Left lung (tissue), 10 donors: ENCODE results near the gene CDS2. TPM values are rescaled to one million over a fixed set of nuclear protein-coding genes. Genes with fewer than 3 reads are reported as not detected.

Experiments
- ATAC-seq: fragments of 200-7000 bp; cut with Tn5 transposase; one replicate; pipeline ENCODE4 v1.9.1; 2020; ENCODE audit warnings: moderate library complexity
- DNase-seq, 4 donors: peaks; one replicate each; pipeline ENCODE4 v3.0.0-alpha.2; 2013 to 2020
- H3K27ac ChIP-seq, 2 donors: fragments of 200-600 bp; sonication (generic) in 1 of 2; one replicate each; pipeline versions ENCODE4 v1.5.0 to v1.8.0; 2020 to 2021
- H3K27me3 ChIP-seq, 2 donors: fragments of 200-600 bp; sonication (generic) in 1 of 2; one replicate each; pipeline versions ENCODE4 v1.5.0 to v1.8.0; 2020 to 2021
- H3K36me3 ChIP-seq, 2 donors: fragments of 200-600 bp; sonication (generic) in 1 of 2; one replicate each; pipeline versions ENCODE4 v1.5.0 to v1.8.0; 2020 to 2021
- H3K4me1 ChIP-seq, 2 donors: fragments of 200-600 bp; one replicate each; pipeline ENCODE4 v1.8.0; 2021
- H3K4me3 ChIP-seq, 2 donors: fragments of 200-600 bp; sonication (generic) in 1 of 2; one replicate each; pipeline versions ENCODE4 v1.5.0 to v1.8.0; 2020 to 2021; ENCODE audit warnings: mild to moderate bottlenecking in 1 of 2
- H3K9me3 ChIP-seq, 2 donors: fragments of 200-600 bp; sonication (generic) in 1 of 2; one replicate each; pipeline versions ENCODE4 v1.5.0 to v1.8.0; 2020 to 2021
- CTCF ChIP-seq, 2 donors: fragments of 200-600 bp; sonication (generic) in 1 of 2; IDR thresholded peaks; one replicate each; pipeline versions ENCODE4 v1.5.0 to v1.8.0; 2021; ENCODE audit warnings: antibody characterized with exemption in 2 of 2
- intact Hi-C, 2 donors: fragments of 100-400 bp; cut with DNase I; formaldehyde crosslinking; loops; one replicate each; pipeline versions ENCODE4 v1.11.2 to v1.14.2; 2022
- polyA plus RNA-seq, 6 donors: library from polyadenylated mRNA; unstranded; fragments of 120-200 nt; gene quantifications; one replicate each; pipeline ENCODE4 v1.2.1, GENCODE V29; 2013; ENCODE audit not compliant: insufficient read length in 6 of 6
- total RNA-seq, 2 donors: library from RNA; stranded (reverse); fragmentation: NEBNext Ultra II Directional; extraction: Animal tissue kit (Norgen Biotek cat#: 25700); gene quantifications; one replicate each; pipeline ENCODE4 v1.2.1, GENCODE V29; 2021
- donor health status: DM: no; HTN: yes; CAD: no.
- donor health status: DM: no; HTN: no; CAD: no.

The CDS2 gene
- total and polyA plus RNA-seq, 8 donors: 26.7 to 61.0 (median 30.4) TPM

- no peak for DNase-seq
- TF ChIP-seq CTCF (IDR thresholded peaks at IDR 0.05): no peak
- H3K4me1 ChIP-seq: peaks cover 0 to 3% of the 10 kb centered on the region in 2 donors
- intact Hi-C loops: no loop called here
- H3K9me3 ChIP-seq: no peaks in the 10 kb centered on the region
- no peaks in the 10 kb centered on the region for H3K36me3 ChIP-seq
- no peak overlapping the region for H3K27ac ChIP-seq
- no peaks in the 10 kb centered on the region for H3K27me3 ChIP-seq
- H3K4me3 ChIP-seq: no peak overlapping the region
- no peak for ATAC-seq
Measured at GRCh38 chr20:5212907-5213487, 86.2 kb downstream of the CDS2 start.

GRCh38 chr20:5214826-5215225 lies 88.0 kb downstream of the CDS2 start:
- no peaks in the 10 kb centered on the region for H3K27me3 ChIP-seq
- H3K27ac ChIP-seq: no peak overlapping the region
- intact Hi-C loops: no loop called here

GRCh38 chr20:5215672-5216304 lies 89.0 kb downstream of the CDS2 start:
- H3K4me1 ChIP-seq: peaks cover 0 to 3% of the 10 kb centered on the region in 2 donors
- H3K27me3 ChIP-seq: no peaks in the 10 kb centered on the region
- DNase-seq (no peak), ATAC-seq (peak; percentile 59)
- H3K9me3 ChIP-seq: no peaks in the 10 kb centered on the region
- no peak for TF ChIP-seq CTCF (IDR thresholded peaks at IDR 0.05)
- no peak overlapping the region for H3K27ac ChIP-seq
- no peak overlapping the region for H3K4me3 ChIP-seq
- H3K36me3 ChIP-seq: no peaks in the 10 kb centered on the region
- intact Hi-C loops: no loop called here

More at GRCh38 chr20:5214826-5215225, 88.0 kb downstream of the CDS2 start:
- H3K4me1 ChIP-seq: peaks cover 0 to 3% of the 10 kb centered on the region in 2 donors
- no peak for TF ChIP-seq CTCF (IDR thresholded peaks at IDR 0.05)
- ATAC-seq (no peak), DNase-seq (no peak)
- H3K4me3 ChIP-seq: no peak overlapping the region
- H3K36me3 ChIP-seq: no peaks in the 10 kb centered on the region
- H3K9me3 ChIP-seq: no peaks in the 10 kb centered on the region

GRCh38 chr20:5216663-5217062 lies 89.9 kb downstream of the CDS2 start:
- Histone ChIP-seq H3K4me3 (no peak overlapping the region), H3K4me1 (peaks cover 0 to 3% of the 10 kb centered on the region in 2 donors), H3K27ac (no peak overlapping the region), H3K9me3 (no peaks in the 10 kb centered on the region), H3K27me3 (no peaks in the 10 kb centered on the region), H3K36me3 (no peaks in the 10 kb centered on the region)
- intact Hi-C loops: no loop called here
- ATAC-seq (no peak), DNase-seq (no peak)
- no peak for TF ChIP-seq CTCF (IDR thresholded peaks at IDR 0.05)

GRCh38 chr20:5217616-5218015 lies 90.8 kb downstream of the CDS2 start:
- no peak overlapping the region for H3K4me3 ChIP-seq
- TF ChIP-seq CTCF (IDR thresholded peaks at IDR 0.05): no peak
- DNase-seq (no peak), ATAC-seq (no peak)
- H3K27ac ChIP-seq: no peak overlapping the region
- H3K36me3 ChIP-seq: no peaks in the 10 kb centered on the region
- peaks cover 0 to 3% of the 10 kb centered on the region in 2 donors for H3K4me1 ChIP-seq
- H3K9me3 ChIP-seq: no peaks in the 10 kb centered on the region
- intact Hi-C loops: no loop called here
- H3K27me3 ChIP-seq: no peaks in the 10 kb centered on the region
